ENCODE results near the gene MSH5. TPM values are rescaled to one million over a fixed set of nuclear protein-coding genes. Genes with fewer than 3 reads are reported as not detected.

MSH5 gene
- total and polyA plus RNA-seq, 9 of the 15 experiments (the other 6 are each of a cell fraction or from before 2014, with no cell fraction given): 12.5 to 104 (median 46.6) TPM

GRCh38 chr6:31734821-31735406 lies 4.9 kb upstream of the MSH5 start (continued):
- no peak for TF ChIP-seq WHSC1 (IDR thresholded peaks at IDR 0.05; ENCODE audit: low read length)
- no peak for TF ChIP-seq SMAD1 (IDR thresholded peaks at IDR 0.05; ENCODE audit: low read depth, low read length, partially characterized antibody)
- TF ChIP-seq FOXA3 (CRISPR knock-in tag; conservative IDR thresholded peaks at IDR 0.05 in 1 of 2, IDR thresholded peaks at IDR 0.05 in 1 of 2): 0 out of 4 replicates have a peak, but pooled peaks of 1 of the 2 experiments have one; percentile 4
- TF ChIP-seq POLR2AphosphoS2 (IDR thresholded peaks at IDR 0.05; ENCODE audit: low read length): peak; percentile 69; the same call in 1 of the 2 replicates
- no peak for TF ChIP-seq HDAC8 (tag; IDR thresholded peaks at IDR 0.05)
- TF ChIP-seq, protein P1, sequence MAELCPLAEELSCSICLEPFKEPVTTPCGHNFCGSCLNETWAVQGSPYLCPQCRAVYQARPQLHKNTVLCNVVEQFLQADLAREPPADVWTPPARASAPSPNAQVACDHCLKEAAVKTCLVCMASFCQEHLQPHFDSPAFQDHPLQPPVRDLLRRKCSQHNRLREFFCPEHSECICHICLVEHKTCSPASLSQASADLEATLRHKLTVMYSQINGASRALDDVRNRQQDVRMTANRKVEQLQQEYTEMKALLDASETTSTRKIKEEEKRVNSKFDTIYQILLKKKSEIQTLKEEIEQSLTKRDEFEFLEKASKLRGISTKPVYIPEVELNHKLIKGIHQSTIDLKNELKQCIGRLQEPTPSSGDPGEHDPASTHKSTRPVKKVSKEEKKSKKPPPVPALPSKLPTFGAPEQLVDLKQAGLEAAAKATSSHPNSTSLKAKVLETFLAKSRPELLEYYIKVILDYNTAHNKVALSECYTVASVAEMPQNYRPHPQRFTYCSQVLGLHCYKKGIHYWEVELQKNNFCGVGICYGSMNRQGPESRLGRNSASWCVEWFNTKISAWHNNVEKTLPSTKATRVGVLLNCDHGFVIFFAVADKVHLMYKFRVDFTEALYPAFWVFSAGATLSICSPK (IDR thresholded peaks at IDR 0.05; ENCODE audit: borderline replicate concordance): peak; percentile 57; the same call in 1 of the 2 replicates
- TF ChIP-seq, protein P2, sequence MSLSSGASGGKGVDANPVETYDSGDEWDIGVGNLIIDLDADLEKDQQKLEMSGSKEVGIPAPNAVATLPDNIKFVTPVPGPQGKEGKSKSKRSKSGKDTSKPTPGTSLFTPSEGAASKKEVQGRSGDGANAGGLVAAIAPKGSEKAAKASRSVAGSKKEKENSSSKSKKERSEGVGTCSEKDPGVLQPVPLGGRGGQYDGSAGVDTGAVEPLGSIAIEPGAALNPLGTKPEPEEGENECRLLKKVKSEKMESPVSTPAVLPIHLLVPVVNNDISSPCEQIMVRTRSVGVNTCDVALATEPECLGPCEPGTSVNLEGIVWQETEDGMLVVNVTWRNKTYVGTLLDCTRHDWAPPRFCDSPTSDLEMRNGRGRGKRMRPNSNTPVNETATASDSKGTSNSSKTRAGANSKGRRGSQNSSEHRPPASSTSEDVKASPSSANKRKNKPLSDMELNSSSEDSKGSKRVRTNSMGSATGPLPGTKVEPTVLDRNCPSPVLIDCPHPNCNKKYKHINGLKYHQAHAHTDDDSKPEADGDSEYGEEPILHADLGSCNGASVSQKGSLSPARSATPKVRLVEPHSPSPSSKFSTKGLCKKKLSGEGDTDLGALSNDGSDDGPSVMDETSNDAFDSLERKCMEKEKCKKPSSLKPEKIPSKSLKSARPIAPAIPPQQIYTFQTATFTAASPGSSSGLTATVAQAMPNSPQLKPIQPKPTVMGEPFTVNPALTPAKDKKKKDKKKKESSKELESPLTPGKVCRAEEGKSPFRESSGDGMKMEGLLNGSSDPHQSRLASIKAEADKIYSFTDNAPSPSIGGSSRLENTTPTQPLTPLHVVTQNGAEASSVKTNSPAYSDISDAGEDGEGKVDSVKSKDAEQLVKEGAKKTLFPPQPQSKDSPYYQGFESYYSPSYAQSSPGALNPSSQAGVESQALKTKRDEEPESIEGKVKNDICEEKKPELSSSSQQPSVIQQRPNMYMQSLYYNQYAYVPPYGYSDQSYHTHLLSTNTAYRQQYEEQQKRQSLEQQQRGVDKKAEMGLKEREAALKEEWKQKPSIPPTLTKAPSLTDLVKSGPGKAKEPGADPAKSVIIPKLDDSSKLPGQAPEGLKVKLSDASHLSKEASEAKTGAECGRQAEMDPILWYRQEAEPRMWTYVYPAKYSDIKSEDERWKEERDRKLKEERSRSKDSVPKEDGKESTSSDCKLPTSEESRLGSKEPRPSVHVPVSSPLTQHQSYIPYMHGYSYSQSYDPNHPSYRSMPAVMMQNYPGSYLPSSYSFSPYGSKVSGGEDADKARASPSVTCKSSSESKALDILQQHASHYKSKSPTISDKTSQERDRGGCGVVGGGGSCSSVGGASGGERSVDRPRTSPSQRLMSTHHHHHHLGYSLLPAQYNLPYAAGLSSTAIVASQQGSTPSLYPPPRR (CRISPR knock-in tag; IDR thresholded peaks at IDR 0.05; ENCODE audit: borderline replicate concordance): peak; percentile 91; the same call in 1 of the 2 replicates
- 0 out of 2 replicates have a peak, but pooled peaks have one; percentile 60 for TF ChIP-seq ZFP91 (CRISPR knock-in tag; IDR thresholded peaks at IDR 0.05)
- TF ChIP-seq, protein P3, sequence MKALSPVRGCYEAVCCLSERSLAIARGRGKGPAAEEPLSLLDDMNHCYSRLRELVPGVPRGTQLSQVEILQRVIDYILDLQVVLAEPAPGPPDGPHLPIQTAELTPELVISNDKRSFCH (CRISPR knock-in tag; IDR thresholded peaks at IDR 0.05): no peak
- TF ChIP-seq, protein P3 (tag; IDR thresholded peaks at IDR 0.05): peak; percentile 67
- TF ChIP-seq ZNF280A (IDR thresholded peaks at IDR 0.05; ENCODE audit: low read depth, partially characterized antibody): no peak
- TF ChIP-seq TCFL5 (CRISPR knock-in tag; conservative IDR thresholded peaks at IDR 0.05): no peak
- TF ChIP-seq ZZZ3 (IDR thresholded peaks at IDR 0.05): no peak
- TF ChIP-seq, protein P4, sequence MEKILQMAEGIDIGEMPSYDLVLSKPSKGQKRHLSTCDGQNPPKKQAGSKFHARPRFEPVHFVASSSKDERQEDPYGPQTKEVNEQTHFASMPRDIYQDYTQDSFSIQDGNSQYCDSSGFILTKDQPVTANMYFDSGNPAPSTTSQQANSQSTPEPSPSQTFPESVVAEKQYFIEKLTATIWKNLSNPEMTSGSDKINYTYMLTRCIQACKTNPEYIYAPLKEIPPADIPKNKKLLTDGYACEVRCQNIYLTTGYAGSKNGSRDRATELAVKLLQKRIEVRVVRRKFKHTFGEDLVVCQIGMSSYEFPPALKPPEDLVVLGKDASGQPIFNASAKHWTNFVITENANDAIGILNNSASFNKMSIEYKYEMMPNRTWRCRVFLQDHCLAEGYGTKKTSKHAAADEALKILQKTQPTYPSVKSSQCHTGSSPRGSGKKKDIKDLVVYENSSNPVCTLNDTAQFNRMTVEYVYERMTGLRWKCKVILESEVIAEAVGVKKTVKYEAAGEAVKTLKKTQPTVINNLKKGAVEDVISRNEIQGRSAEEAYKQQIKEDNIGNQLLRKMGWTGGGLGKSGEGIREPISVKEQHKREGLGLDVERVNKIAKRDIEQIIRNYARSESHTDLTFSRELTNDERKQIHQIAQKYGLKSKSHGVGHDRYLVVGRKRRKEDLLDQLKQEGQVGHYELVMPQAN (IDR thresholded peaks at IDR 0.05; ENCODE audit: borderline replicate concordance): peak; percentile 94
